ENCODE data around the gene RPL10A.

Gene RPL10A

GRCh38 chr6:35468181-35468979 lies at the start of gene RPL10A:
Gene RPL10A, plus strand, starts transcription at chr6:35468401. Its CDS starts 34 bp downstream, at chr6:35468435.
- H3K27ac ChIP-seq (ENCODE audit: low read depth in 2 of 2, low read length in 2 of 2): peak within 1 kb of the TSS; percentile 89 to 91
- peaks cover 23 to 27% of the 10 kb centered on the region in 2 donors for H3K36me3 ChIP-seq (ENCODE audit: control insufficient read depth in 2 of 2, insufficient read depth in 2 of 2, low read length in 2 of 2)
- peaks cover 18 to 21% of the 10 kb centered on the region in 2 donors for H3K4me1 ChIP-seq (ENCODE audit: control insufficient read depth in 2 of 2, insufficient read depth in 2 of 2, low read length in 2 of 2)
- no peaks in the 10 kb centered on the region for H3K9me3 ChIP-seq (ENCODE audit: control insufficient read depth in 2 of 2, low read length in 2 of 2)
- peak within 1 kb of the TSS; percentile 76 to 88 for H3K4me3 ChIP-seq (ENCODE audit: low read length in 2 of 2)
- H3K27me3 ChIP-seq (ENCODE audit: control insufficient read depth in 2 of 2, insufficient read depth in 2 of 2, low read length in 2 of 2): no peaks in the 10 kb centered on the region
- H3K9ac ChIP-seq (ENCODE audit: low read depth in 1 of 2, low read length in 2 of 2): peak within 1 kb of the TSS; percentile 85 to 95

GRCh38 chr6:35419417-35419816 lies 48.8 kb upstream of the RPL10A start:
- no peaks in the 10 kb centered on the region for H3K9me3 ChIP-seq (ENCODE audit: control insufficient read depth in 2 of 2, low read length in 2 of 2)
- no peaks in the 10 kb centered on the region for H3K27me3 ChIP-seq (ENCODE audit: control insufficient read depth in 2 of 2, insufficient read depth in 2 of 2, low read length in 2 of 2)
- no peak overlapping the region for H3K27ac ChIP-seq (ENCODE audit: low read depth in 2 of 2, low read length in 2 of 2)
- H3K4me1 ChIP-seq (ENCODE audit: control insufficient read depth in 2 of 2, insufficient read depth in 2 of 2, low read length in 2 of 2): peaks cover 17 to 18% of the 10 kb centered on the region in 2 donors
- peaks cover 23 to 32% of the 10 kb centered on the region in 2 donors for H3K36me3 ChIP-seq (ENCODE audit: control insufficient read depth in 2 of 2, insufficient read depth in 2 of 2, low read length in 2 of 2)
- H3K9ac ChIP-seq (ENCODE audit: low read depth in 1 of 2, low read length in 2 of 2): no peak overlapping the region
- no peak overlapping the region for H3K4me3 ChIP-seq (ENCODE audit: low read length in 2 of 2)

- H3K9ac ChIP-seq (ENCODE audit: low read depth in 1 of 2, low read length in 2 of 2): no peak overlapping the region
- H3K4me1 ChIP-seq (ENCODE audit: control insufficient read depth in 2 of 2, insufficient read depth in 2 of 2, low read length in 2 of 2): peaks cover 12 to 15% of the 10 kb centered on the region in 2 donors
- H3K4me3 ChIP-seq (ENCODE audit: low read length in 2 of 2): no peak overlapping the region
- H3K27ac ChIP-seq (ENCODE audit: low read depth in 2 of 2, low read length in 2 of 2): no peak overlapping the region
- peaks cover 24 to 36% of the 10 kb centered on the region in 2 donors for H3K36me3 ChIP-seq (ENCODE audit: control insufficient read depth in 2 of 2, insufficient read depth in 2 of 2, low read length in 2 of 2)
- no peaks in the 10 kb centered on the region for H3K27me3 ChIP-seq (ENCODE audit: control insufficient read depth in 2 of 2, insufficient read depth in 2 of 2, low read length in 2 of 2)
- no peaks in the 10 kb centered on the region for H3K9me3 ChIP-seq (ENCODE audit: control insufficient read depth in 2 of 2, low read length in 2 of 2)
Measured at GRCh38 chr6:35419961-35420360, 48.2 kb upstream of the RPL10A start.

- no peak overlapping the region for H3K9ac ChIP-seq (ENCODE audit: low read depth in 1 of 2, low read length in 2 of 2)
- no peak overlapping the region for H3K27ac ChIP-seq (ENCODE audit: low read depth in 2 of 2, low read length in 2 of 2)
- H3K9me3 ChIP-seq (ENCODE audit: control insufficient read depth in 2 of 2, low read length in 2 of 2): peaks cover 0 to 3% of the 10 kb centered on the region in 2 donors
- no peaks in the 10 kb centered on the region for H3K27me3 ChIP-seq (ENCODE audit: control insufficient read depth in 2 of 2, insufficient read depth in 2 of 2, low read length in 2 of 2)
- H3K4me3 ChIP-seq (ENCODE audit: low read length in 2 of 2): no peak overlapping the region
- no peaks in the 10 kb centered on the region for H3K4me1 ChIP-seq (ENCODE audit: control insufficient read depth in 2 of 2, insufficient read depth in 2 of 2, low read length in 2 of 2)
- peaks cover 33 to 37% of the 10 kb centered on the region in 2 donors for H3K36me3 ChIP-seq (ENCODE audit: control insufficient read depth in 2 of 2, insufficient read depth in 2 of 2, low read length in 2 of 2)
Measured at GRCh38 chr6:35425284-35425683, 42.9 kb upstream of the RPL10A start.

GRCh38 chr6:35426074-35426473 lies 42.1 kb upstream of the RPL10A start:
- peaks cover 32 to 37% of the 10 kb centered on the region in 2 donors for H3K36me3 ChIP-seq (ENCODE audit: control insufficient read depth in 2 of 2, insufficient read depth in 2 of 2, low read length in 2 of 2)
- no peaks in the 10 kb centered on the region for H3K27me3 ChIP-seq (ENCODE audit: control insufficient read depth in 2 of 2, insufficient read depth in 2 of 2, low read length in 2 of 2)
- H3K27ac ChIP-seq (ENCODE audit: low read depth in 2 of 2, low read length in 2 of 2): no peak overlapping the region
- no peaks in the 10 kb centered on the region for H3K4me1 ChIP-seq (ENCODE audit: control insufficient read depth in 2 of 2, insufficient read depth in 2 of 2, low read length in 2 of 2)
- peaks cover 0 to 3% of the 10 kb centered on the region in 2 donors for H3K9me3 ChIP-seq (ENCODE audit: control insufficient read depth in 2 of 2, low read length in 2 of 2)
- H3K4me3 ChIP-seq (ENCODE audit: low read length in 2 of 2): no peak overlapping the region
- H3K9ac ChIP-seq (ENCODE audit: low read depth in 1 of 2, low read length in 2 of 2): no peak overlapping the region

- peaks cover 0 to 3% of the 10 kb centered on the region in 2 donors for H3K9me3 ChIP-seq (ENCODE audit: control insufficient read depth in 2 of 2, low read length in 2 of 2)
- peaks cover 4 to 6% of the 10 kb centered on the region in 2 donors for H3K4me1 ChIP-seq (ENCODE audit: control insufficient read depth in 2 of 2, insufficient read depth in 2 of 2, low read length in 2 of 2)
- H3K9ac ChIP-seq (ENCODE audit: low read depth in 1 of 2, low read length in 2 of 2): no peak overlapping the region
- H3K27ac ChIP-seq (ENCODE audit: low read depth in 2 of 2, low read length in 2 of 2): no peak overlapping the region
- no peaks in the 10 kb centered on the region for H3K27me3 ChIP-seq (ENCODE audit: control insufficient read depth in 2 of 2, insufficient read depth in 2 of 2, low read length in 2 of 2)
- no peak overlapping the region for H3K4me3 ChIP-seq (ENCODE audit: low read length in 2 of 2)
- peaks cover 23 to 27% of the 10 kb centered on the region in 2 donors for H3K36me3 ChIP-seq (ENCODE audit: control insufficient read depth in 2 of 2, insufficient read depth in 2 of 2, low read length in 2 of 2)
Measured at GRCh38 chr6:35427435-35427834, 40.8 kb upstream of the RPL10A start.

- Histone ChIP-seq H3K27me3 (ENCODE audit: control insufficient read depth in 2 of 2, insufficient read depth in 2 of 2, low read length in 2 of 2) (no peaks in the 10 kb centered on the region), H3K36me3 (ENCODE audit: control insufficient read depth in 2 of 2, insufficient read depth in 2 of 2, low read length in 2 of 2) (peaks cover 21 to 25% of the 10 kb centered on the region in 2 donors), H3K9me3 (ENCODE audit: control insufficient read depth in 2 of 2, low read length in 2 of 2) (peaks cover 0 to 3% of the 10 kb centered on the region in 2 donors)
Measured at GRCh38 chr6:35427851-35428321, 40.3 kb upstream of the RPL10A start.

GRCh38 chr6:35428421-35429149 lies 39.6 kb upstream of the RPL10A start:
- peaks cover 20 to 25% of the 10 kb centered on the region in 2 donors for H3K36me3 ChIP-seq (ENCODE audit: control insufficient read depth in 2 of 2, insufficient read depth in 2 of 2, low read length in 2 of 2)
- no peak overlapping the region for H3K4me3 ChIP-seq (ENCODE audit: low read length in 2 of 2)
- peaks cover 0 to 3% of the 10 kb centered on the region in 2 donors for H3K9me3 ChIP-seq (ENCODE audit: control insufficient read depth in 2 of 2, low read length in 2 of 2)
- H3K27me3 ChIP-seq (ENCODE audit: control insufficient read depth in 2 of 2, insufficient read depth in 2 of 2, low read length in 2 of 2): no peaks in the 10 kb centered on the region
- peaks cover 4 to 7% of the 10 kb centered on the region in 2 donors for H3K4me1 ChIP-seq (ENCODE audit: control insufficient read depth in 2 of 2, insufficient read depth in 2 of 2, low read length in 2 of 2)
- no peak overlapping the region for H3K9ac ChIP-seq (ENCODE audit: low read depth in 1 of 2, low read length in 2 of 2)
- no peak overlapping the region for H3K27ac ChIP-seq (ENCODE audit: low read depth in 2 of 2, low read length in 2 of 2)

More at GRCh38 chr6:35427851-35428321, 40.3 kb upstream of the RPL10A start:
- H3K9ac ChIP-seq (ENCODE audit: low read depth in 1 of 2, low read length in 2 of 2): no peak overlapping the region
- no peak overlapping the region for H3K4me3 ChIP-seq (ENCODE audit: low read length in 2 of 2)
- no peak overlapping the region for H3K27ac ChIP-seq (ENCODE audit: low read depth in 2 of 2, low read length in 2 of 2)
- H3K4me1 ChIP-seq (ENCODE audit: control insufficient read depth in 2 of 2, insufficient read depth in 2 of 2, low read length in 2 of 2): peaks cover 4 to 7% of the 10 kb centered on the region in 2 donors

GRCh38 chr6:35429463-35429862 lies 38.7 kb upstream of the RPL10A start:
- Histone ChIP-seq H3K4me1 (ENCODE audit: control insufficient read depth in 2 of 2, insufficient read depth in 2 of 2, low read length in 2 of 2) (peaks cover 7 to 8% of the 10 kb centered on the region in 2 donors), H3K27me3 (ENCODE audit: control insufficient read depth in 2 of 2, insufficient read depth in 2 of 2, low read length in 2 of 2) (no peaks in the 10 kb centered on the region), H3K9ac (ENCODE audit: low read depth in 1 of 2, low read length in 2 of 2) (no peak overlapping the region), H3K36me3 (ENCODE audit: control insufficient read depth in 2 of 2, insufficient read depth in 2 of 2, low read length in 2 of 2) (peaks cover 11 to 19% of the 10 kb centered on the region in 2 donors), H3K4me3 (ENCODE audit: low read length in 2 of 2) (no peak overlapping the region), H3K9me3 (ENCODE audit: control insufficient read depth in 2 of 2, low read length in 2 of 2) (peaks cover 0 to 3% of the 10 kb centered on the region in 2 donors), H3K27ac (ENCODE audit: low read depth in 2 of 2, low read length in 2 of 2) (no peak overlapping the region)

GRCh38 chr6:35432291-35432690 lies 35.9 kb upstream of the RPL10A start:
- H3K9me3 ChIP-seq (ENCODE audit: control insufficient read depth in 2 of 2, low read length in 2 of 2): peaks cover 0 to 3% of the 10 kb centered on the region in 2 donors
- no peaks in the 10 kb centered on the region for H3K36me3 ChIP-seq (ENCODE audit: control insufficient read depth in 2 of 2, insufficient read depth in 2 of 2, low read length in 2 of 2)
- H3K27me3 ChIP-seq (ENCODE audit: control insufficient read depth in 2 of 2, insufficient read depth in 2 of 2, low read length in 2 of 2): no peaks in the 10 kb centered on the region
- H3K27ac ChIP-seq (ENCODE audit: low read depth in 2 of 2, low read length in 2 of 2): peak overlapping the region; percentile 43 to 62
- H3K4me3 ChIP-seq (ENCODE audit: low read length in 2 of 2): peak overlapping the region in 1 of 2 donors; percentile 6
- peak overlapping the region in 1 of 2 donors; percentile 12 for H3K9ac ChIP-seq (ENCODE audit: low read depth in 1 of 2, low read length in 2 of 2)
- peaks cover 18 to 27% of the 10 kb centered on the region in 2 donors for H3K4me1 ChIP-seq (ENCODE audit: control insufficient read depth in 2 of 2, insufficient read depth in 2 of 2, low read length in 2 of 2)
